ENCODE results near the gene CLTC.

CLTC gene

DNA sequence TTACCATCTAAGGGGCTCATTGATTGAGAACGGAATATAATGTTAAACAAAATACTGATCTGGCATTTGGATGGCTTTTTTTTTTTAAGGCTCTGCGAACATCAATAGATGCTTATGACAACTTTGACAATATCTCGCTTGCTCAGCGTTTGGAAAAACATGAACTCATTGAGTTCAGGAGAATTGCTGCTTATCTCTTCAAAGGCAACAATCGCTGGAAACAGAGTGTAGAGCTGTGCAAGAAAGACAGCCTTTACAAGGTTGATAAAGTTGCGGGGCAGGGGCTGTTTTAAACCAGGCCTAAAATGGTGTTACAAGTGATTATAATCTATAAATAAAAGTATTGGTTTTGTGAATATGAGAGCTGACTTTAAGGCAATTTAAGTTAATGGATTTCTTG lies 65.3 kb downstream of the CLTC start:
- DNase-seq (ENCODE audit: low read depth): no peak

- DNase-seq (ENCODE audit: low read depth): no peak
These were observed 68.3 kb downstream of the CLTC start for GRCh38 chr17:59688008-59688407.

- DNase-seq (ENCODE audit: low read depth): no peak
These were observed 68.8 kb downstream of the CLTC start for GRCh38 chr17:59688496-59688895.

DNA sequence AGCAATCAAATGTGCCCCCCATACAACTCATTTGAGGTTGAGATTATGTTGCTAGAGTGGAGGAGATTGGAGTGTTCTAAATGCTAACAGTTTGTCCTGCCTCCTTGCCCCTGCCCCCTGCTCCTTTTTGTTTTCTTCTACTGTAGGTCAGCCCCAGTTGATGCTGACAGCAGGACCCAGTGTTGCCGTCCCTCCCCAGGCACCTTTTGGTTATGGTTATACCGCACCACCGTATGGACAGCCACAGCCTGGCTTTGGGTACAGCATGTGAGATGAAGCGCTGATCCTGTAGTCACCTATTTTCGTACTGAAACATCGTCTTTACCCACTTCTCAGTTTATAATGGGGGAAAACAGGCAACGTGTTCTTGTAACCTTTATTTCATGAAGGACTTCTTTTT lies 73.9 kb downstream of the CLTC start:
- DNase-seq (ENCODE audit: low read depth): no peak

DNA sequence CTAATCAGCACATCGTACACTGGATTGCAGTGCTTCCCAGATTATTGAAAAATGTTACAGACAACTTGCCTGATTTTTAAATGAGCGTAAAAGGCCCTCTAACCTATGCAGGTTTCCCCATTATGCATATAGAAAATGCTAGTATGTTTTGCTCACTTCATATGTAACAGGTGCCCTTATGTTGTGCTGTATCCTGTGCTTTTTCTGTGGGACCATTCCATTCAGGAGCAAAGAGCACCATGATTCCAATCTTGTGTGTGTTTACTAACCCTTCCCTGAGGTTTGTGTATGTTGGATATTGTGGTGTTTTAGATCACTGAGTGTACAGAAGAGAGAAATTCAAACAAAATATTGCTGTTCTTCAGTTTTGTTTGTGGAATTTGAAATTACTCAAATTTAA lies 74.6 kb downstream of the CLTC start:
- DNase-seq (ENCODE audit: low read depth): no peak

DNA sequence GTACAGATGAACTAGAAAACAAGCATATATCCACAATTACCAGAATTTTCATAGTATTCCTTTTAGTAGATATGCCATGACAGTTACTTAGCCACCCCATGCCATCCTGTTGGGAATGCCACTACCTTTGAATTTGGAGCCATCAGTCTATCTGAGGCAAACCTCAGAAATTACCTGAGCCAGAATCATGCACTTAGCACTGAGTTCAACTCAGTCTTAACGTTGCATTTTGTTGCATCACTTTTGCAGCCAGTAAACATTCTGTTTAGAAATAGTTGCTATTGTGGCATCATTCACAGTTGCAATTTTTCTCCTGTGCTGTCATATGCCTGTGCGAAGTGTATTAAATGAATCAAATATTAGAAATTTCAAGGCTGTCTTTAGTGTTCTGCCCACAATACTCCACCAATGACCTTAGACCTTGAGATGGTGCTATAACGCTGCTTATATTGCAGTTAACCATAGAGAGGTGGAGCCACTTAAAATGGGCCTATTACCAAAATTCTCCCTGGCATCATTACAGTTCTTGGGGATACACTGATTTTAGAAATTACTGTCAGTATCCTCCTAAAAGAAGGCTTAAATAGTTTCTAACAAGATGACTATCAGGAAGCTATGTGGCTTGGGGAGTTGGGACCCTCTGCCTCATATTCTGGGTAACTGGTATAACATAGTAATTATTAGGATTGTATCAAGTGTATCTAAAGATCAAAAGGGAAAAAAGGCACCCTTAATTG lies 76.4 kb downstream of the CLTC start:
- DNase-seq (ENCODE audit: low read depth): no peak

GRCh38 chr17:59696682-59697277 lies 77.1 kb downstream of the CLTC start:
- DNase-seq (ENCODE audit: low read depth): no peak

- no peak for DNase-seq (ENCODE audit: low read depth)
These were observed 78.4 kb downstream of the CLTC start for GRCh38 chr17:59698143-59698542.

GRCh38 chr17:59699218-59699617 lies 79.5 kb downstream of the CLTC start:
- no peak for DNase-seq (ENCODE audit: low read depth)

GRCh38 chr17:59699786-59700185 lies 80.1 kb downstream of the CLTC start:
- DNase-seq (ENCODE audit: low read depth): no peak

DNA sequence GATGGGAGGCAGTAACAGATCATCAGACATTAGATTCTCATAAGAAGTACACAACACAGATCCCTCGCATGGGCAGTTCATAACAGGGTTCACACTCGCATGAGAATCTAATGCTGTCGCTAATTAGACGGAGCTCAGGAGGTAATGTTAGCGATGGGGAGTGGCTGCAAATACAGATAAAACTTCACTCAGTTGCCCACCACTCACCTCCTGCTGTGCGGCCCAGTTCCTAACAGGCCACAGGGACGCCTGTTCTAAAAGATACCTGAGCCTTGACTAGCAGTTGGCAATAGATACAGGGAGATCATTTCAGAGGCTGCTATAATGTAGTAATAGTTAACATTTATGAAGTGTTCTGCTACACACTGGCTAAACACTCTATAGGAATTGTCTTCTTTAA lies 82.6 kb downstream of the CLTC start:
- DNase-seq (ENCODE audit: low read depth): no peak

DNA sequence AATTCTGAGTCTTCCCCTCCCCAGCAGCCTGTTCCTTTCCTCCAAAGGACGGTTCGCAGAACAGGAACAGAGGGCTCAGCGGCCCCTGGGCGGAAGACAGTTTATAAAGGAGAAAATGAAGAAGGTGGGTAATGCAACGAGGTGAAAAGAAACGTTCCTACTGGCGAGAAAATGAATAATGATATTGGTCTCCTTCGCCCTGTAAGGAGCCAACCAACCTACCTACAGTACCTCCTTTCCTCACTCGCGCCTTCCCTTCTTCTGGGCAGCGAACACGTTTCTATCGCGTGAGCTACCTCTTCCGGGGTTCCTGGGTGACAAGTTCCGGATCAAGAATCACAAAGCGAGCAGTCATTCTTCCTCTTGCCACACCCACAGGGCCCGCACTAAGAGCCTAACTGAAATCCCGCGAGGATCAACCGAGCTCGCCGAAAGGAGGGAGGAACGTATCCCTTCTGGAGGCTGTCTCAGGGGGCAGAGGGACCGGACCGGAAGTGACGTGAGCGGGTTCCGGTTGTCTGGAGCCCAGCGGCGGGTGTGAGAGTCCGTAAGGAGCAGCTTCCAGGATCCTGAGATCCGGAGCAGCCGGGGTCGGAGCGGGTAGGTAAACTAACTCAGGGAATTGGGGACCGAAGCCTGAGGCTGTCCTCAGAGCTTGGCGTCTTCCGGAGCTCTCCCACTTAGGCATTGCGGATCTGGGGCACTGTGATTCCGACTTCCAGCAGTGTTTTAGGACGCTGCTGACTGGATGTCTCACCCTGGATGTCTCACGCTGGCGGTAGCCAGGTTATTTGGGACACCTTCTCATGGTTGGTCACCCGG lies 87.7 kb downstream of the CLTC start, which contains the start of the genes PTRH2 and VMP1:
Gene PTRH2 (minus strand): TSS at position 282 of the 822 bp plus-strand sequence. CDS start 9,452 bp downstream, outside the sequence.
Gene VMP1 (plus strand): TSS at position 506 of the 822 bp plus-strand sequence. CDS start 23,793 bp downstream, outside the sequence.
- DNase-seq (ENCODE audit: low read depth): peak; percentile 86

- no peak for DNase-seq (ENCODE audit: low read depth)
These were observed 88.3 kb downstream of the CLTC start for GRCh38 chr17:59707971-59708430.

DNA sequence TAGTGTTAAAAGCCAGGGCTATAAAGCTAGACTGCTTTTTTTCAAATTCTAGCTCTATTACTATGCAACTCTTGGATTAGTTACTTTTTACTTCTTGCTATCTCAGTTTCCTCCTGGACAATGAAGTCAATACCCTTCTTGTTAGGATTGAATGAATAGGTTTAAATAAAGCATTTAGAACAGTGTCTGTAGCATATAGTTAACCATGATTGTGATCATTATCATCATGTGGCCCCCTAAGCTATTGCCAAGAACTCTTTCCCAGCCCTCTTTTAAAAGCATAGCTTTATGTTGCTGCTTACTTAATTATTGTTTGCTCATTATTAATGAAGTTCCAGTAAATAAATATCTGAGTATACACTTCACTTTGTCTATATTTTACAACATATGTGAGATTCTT lies 92.2 kb downstream of the CLTC start:
- no peak for DNase-seq (ENCODE audit: low read depth)

- no peak for DNase-seq (ENCODE audit: low read depth)
These were observed 93.2 kb downstream of the CLTC start for GRCh38 chr17:59712862-59713261.

- no peak for DNase-seq (ENCODE audit: low read depth)
These were observed 94.6 kb downstream of the CLTC start for GRCh38 chr17:59714255-59714654.

GRCh38 chr17:59716427-59716826 lies 96.7 kb downstream of the CLTC start:
- no peak for DNase-seq (ENCODE audit: low read depth)

DNA sequence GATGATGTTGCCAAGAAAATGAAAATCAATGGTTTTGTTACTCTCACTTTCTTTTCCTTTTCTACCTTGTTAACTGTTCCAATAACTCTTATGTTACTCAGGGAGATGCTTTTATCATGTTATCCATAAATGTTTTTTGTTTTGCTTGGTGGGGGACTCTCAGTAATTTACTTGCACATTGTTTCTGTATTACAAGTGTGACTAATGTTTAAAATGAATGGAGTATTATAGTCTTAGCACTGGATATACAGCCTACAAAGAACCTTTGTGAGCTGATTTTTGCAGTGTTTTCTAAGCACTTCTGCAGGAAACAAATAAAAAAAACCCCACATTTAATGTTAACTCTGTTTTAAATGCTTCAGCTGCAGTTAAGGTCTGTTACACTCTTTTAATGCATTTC lies 99.8 kb downstream of the CLTC start:
- DNase-seq (ENCODE audit: low read depth): no peak

GRCh38 chr17:59722623-59723022 lies 102.9 kb downstream of the CLTC start:
- no peak for DNase-seq (ENCODE audit: low read depth)

- no peak for DNase-seq (ENCODE audit: low read depth)
These were observed 103.3 kb downstream of the CLTC start for GRCh38 chr17:59723041-59723440.

GRCh38 chr17:59723607-59724006 lies 103.9 kb downstream of the CLTC start:
- DNase-seq (ENCODE audit: low read depth): no peak

GRCh38 chr17:59725691-59726090 lies 106.0 kb downstream of the CLTC start:
- no peak for DNase-seq (ENCODE audit: low read depth)
